NT2/D1 (cell line): ENCODE data around the gene CAB39L.

ENCODE experiments used
- YY1 ChIP-seq: IDR thresholded peaks from 2 replicates; pipeline ENCODE4 v1.6.1; 2011; ENCODE audit not compliant: insufficient read length, insufficient read depth
- ZNF274 ChIP-seq: IDR thresholded peaks from 2 replicates; pipeline ENCODE4 v1.6.1; 2011; ENCODE audit warnings: mild to moderate bottlenecking, low read depth, low read length

DNA sequence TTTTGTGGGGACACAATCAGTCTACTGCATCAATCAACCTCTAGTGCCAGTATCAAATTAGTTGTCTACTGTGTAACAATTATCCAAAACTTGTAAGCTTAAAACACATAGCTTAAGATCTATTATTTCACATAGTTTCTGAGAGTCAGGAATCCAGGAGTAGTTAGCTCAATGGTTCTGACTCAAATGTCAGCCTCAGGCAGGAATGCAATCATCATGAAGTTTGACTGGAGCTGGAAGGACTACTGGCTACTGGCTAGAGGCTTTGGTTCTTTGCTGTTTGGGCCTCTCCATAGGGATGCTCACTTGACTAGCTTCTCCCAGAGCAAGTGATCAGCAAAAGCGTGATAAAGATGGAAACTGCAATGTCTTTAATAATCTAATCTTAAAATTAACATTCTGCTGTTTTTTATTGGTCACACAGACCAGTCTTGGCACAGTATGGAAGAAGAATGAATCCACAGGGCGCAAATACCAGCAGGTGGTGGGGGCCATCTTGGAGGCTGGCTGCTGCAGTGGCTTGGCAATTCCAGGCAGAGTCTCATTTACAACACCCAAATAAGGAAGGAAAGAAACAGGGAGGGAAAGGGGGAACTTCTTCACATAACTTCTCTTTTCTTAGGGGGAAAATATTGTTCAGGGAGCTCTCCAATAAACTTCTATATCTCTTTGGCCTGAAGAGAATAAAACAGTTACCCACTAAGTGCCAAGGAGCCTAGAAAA is 15.7 kb downstream of the CAB39L start:
- no peak for TF ChIP-seq YY1
- TF ChIP-seq ZNF274 = no peak
